GM19099 (cell line): Measurements from ENCODE around the gene NSFL1C.
A peak's percentile ranks its signal among the peaks of the same experiment; 100 is the strongest.

Experiments
- POLR2A ChIP-seq: IDR thresholded peaks from 3 replicates; pipeline ENCODE4 v1.6.1; 2011; ENCODE audit warnings: low read depth; ENCODE audit not compliant: insufficient read length; ENCODE audit errors: extremely low read depth

NSFL1C gene

GRCh38 chr20:1402149-1402548 lies 64.5 kb downstream of the NSFL1C start:
- no peak for TF ChIP-seq POLR2A

- TF ChIP-seq POLR2A: no peak
Observed at GRCh38 chr20:1401451-1401907, 65.2 kb downstream of the NSFL1C start.

DNA sequence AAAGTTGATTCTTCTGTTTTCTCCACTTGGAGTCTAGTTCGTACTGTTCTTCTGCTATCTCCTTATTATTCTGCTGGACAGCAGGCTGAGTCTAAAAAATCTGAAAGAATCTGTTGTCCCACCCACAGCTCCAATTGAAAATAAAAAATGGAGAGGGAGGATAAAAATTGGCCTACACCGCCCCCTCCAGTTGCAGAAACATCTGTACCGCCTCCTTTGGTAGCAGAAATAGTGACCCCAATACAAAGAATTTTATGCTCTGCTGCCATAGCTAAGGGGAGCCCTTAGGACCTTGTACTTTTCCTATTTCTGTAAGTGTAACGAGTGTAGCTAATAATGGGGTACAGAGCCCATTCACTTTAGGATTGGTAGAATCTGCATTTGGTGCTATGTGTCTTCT lies 68.9 kb downstream of the NSFL1C start:
- no peak for TF ChIP-seq POLR2A

DNA sequence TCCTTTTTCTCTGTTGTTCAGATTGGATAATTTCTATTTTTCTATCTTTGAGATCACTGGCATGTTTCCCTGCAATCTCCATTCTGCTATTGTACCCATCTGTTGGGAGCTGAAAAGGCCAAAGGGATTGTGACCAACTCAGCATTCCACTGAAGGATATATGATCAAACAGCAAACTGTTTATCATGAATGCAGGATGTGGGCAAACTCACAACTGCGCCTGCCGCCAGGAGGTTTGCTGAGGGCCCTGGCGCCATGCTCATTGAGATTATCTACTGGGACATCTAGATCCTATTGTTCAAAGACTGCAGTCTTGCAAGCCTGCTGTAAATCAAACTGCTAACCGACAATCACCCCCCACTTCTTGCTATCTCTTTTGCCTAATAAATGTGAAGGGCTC lies 69.9 kb downstream of the NSFL1C start:
- TF ChIP-seq POLR2A: no peak

GRCh38 chr20:1396264-1396663 lies 70.4 kb downstream of the NSFL1C start:
- no peak for TF ChIP-seq POLR2A

GRCh38 chr20:1394686-1395085 lies 72.0 kb downstream of the NSFL1C start:
- no peak for TF ChIP-seq POLR2A

DNA sequence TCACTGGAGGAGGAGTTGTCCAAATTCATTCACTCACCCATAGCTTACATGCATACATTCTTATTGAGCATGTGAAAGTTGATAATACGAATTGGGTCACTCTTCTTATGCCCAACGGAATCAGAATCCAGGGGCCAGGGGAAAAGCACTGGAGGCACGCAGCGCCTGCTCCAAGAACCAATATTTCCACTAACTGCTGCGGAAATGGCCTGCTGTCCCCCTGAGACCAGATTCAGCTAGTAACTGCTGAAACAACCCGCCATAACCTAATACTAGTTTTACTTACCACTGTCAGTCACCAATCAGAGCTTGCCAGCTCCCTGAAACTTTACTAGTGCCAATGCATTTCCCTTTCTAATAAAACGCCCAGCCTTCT lies 73.2 kb downstream of the NSFL1C start:
- no peak for TF ChIP-seq POLR2A

DNA sequence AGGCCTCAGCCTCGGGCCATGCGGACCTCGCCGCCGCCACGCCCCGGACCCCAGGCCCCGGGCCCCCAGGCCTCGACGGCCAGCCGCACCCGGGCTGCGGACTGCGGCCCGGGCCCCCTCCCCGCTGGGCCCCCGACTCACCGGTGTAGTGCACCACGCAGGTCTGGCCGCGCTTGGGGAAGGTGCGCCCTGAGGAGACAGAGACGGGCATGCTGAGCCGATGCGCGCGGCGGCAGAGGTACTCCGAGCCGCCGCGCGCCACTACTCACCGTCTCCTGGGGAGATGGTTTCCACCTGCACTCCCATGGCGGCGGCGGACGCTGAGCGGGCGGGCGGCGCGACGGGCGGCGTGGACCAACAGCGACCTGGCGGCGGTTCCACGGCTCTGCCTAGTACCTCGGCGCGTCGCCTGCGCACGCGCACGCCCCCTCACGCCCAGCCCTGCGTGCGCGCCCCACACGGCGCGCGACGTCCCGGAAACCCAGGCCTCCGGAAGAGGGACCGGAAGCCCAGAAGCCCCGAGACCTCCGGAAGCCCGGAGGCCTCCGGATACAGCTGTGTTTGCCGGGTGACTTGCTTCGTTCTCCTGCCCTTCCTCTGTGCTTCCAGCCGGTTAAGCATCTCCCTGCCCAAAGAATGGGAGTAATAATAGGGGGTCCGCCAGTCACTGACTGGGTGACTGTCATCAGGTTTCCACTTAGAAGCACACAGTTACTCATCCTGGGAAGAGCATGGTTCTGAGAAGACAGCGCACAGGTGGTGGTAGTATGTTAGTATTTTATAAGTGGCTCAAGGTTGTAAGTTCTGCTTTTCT lies 73.7 kb downstream of the NSFL1C start, which contains the start of gene FKBP1A:
TSS of gene FKBP1A (minus strand) at position 362 of the 814 bp plus-strand sequence. CDS start at position 306, 56 bp downstream.
- TF ChIP-seq POLR2A: peak; percentile 83

GRCh38 chr20:1392443-1392692 lies 74.3 kb downstream of the NSFL1C start:
- TF ChIP-seq POLR2A: no peak
